ENCODE measurements around the gene SCARB1. TPM values are rescaled to one million over a fixed set of nuclear protein-coding genes. Genes with fewer than 3 reads are reported as not detected.

Gene SCARB1
- total RNA-seq, 4 donors from 2014 or later: 24.2 to 79.4 (median 59.4) TPM

GRCh38 chr12:124740691-124741137 is 123.0 kb downstream of the SCARB1 start:
- TF ChIP-seq CTCF (IDR thresholded peaks at IDR 0.05): no peak
- ATAC-seq (ENCODE audit: low FRiP score) (no peak), DNase-seq (ENCODE audit: low spot score) (no peak)

- ATAC-seq (ENCODE audit: low FRiP score) (no peak), DNase-seq (ENCODE audit: low spot score) (no peak)
- no peak for TF ChIP-seq CTCF (IDR thresholded peaks at IDR 0.05)
These were observed 123.6 kb downstream of the SCARB1 start for GRCh38 chr12:124739953-124740561.

GRCh38 chr12:124738636-124739467 is 124.8 kb downstream of the SCARB1 start:
- TF ChIP-seq CTCF (IDR thresholded peaks at IDR 0.05): no peak
- DNase-seq (ENCODE audit: low spot score): no peak
- no peak for ATAC-seq (ENCODE audit: low FRiP score)

- no peak for TF ChIP-seq CTCF (IDR thresholded peaks at IDR 0.05)
- DNase-seq (ENCODE audit: low spot score) (no peak), ATAC-seq (ENCODE audit: low FRiP score) (no peak)
These were observed 125.7 kb downstream of the SCARB1 start for GRCh38 chr12:124737772-124738635.

GRCh38 chr12:124737040-124737419 is 126.6 kb downstream of the SCARB1 start:
- TF ChIP-seq CTCF (IDR thresholded peaks at IDR 0.05): no peak
- DNase-seq (ENCODE audit: low spot score) (no peak), ATAC-seq (ENCODE audit: low FRiP score) (no peak)

GRCh38 chr12:124736115-124737039 is 127.3 kb downstream of the SCARB1 start:
- ATAC-seq (ENCODE audit: low FRiP score) (no peak), DNase-seq (ENCODE audit: low spot score) (no peak)
- TF ChIP-seq CTCF (IDR thresholded peaks at IDR 0.05): no peak
